HCT116 (cell line): ENCODE measurements around the gene PDE2A. TPM values are rescaled to one million over a fixed set of nuclear protein-coding genes. Genes with fewer than 3 reads are reported as not detected.

ENCODE experiments used
- ATAC-seq: fragments of 200-7000 bp; cut with Tn5 transposase; 2 replicates; pipeline ENCODE4 v1.9.1; 2020; ENCODE audit warnings: mild to moderate bottlenecking, moderate library complexity
- BruUV-seq: library from RNA; stranded (reverse); fragments of 400-500 nt; replicated peaks from 2 replicates; lab custom pipeline; 2021; lab: Mats Ljungman, UMichigan
- CTCF ChIA-PET: fragments of 300-600 bp; sonication (Branson Sonifier 250); formaldehyde crosslinking; loops from one replicate; lab custom pipeline; 2021; ENCODE audit warnings: antibody characterized with exemption; lab: Charles Lee
- POLR2A ChIA-PET: fragments of 300-600, 350-600 bp; sonication (Branson Sonifier 250); formaldehyde crosslinking; loops from one replicate; lab custom pipeline; 2021; ENCODE audit warnings: antibody characterized with exemption; lab: Charles Lee
- RAD21 ChIA-PET, 2 experiments: fragments of 300-600 bp; sonication (Branson Sonifier 250); formaldehyde crosslinking; loops; one replicate each; lab custom pipeline; 2023; ENCODE audit warnings: low total read pairs in 2 of 2; ENCODE audit not compliant: uncharacterized antibody in 2 of 2, unreplicated experiment in 2 of 2, low non-redundant PET in 1 of 2; lab: Charles Lee
- DNase-seq: peaks from one replicate; pipeline ENCODE4 v3.0.0-alpha.2; 2010; ENCODE audit warnings: low read depth, low spot score
- H2AFZ ChIP-seq: fragments of 200-600 bp; shearing (Covaris generic), sonication (generic); 2 replicates; pipeline ENCODE4 v1.6.1; 2017; ENCODE audit warnings: low read depth, mixed run types, mixed read lengths, antibody characterized with exemption, low read length; ENCODE audit not compliant: poor library complexity, severe bottlenecking
- H3K27ac ChIP-seq: 2 replicates; pipeline ENCODE4 v1.5.1; 2012; ENCODE audit warnings: low read depth, low read length
- H3K27me3 ChIP-seq: fragments of 200-600 bp; sonication (generic); 2 replicates; pipeline ENCODE4 v1.6.1; 2016; ENCODE audit warnings: mixed run types, low read length, mixed read lengths; ENCODE audit not compliant: insufficient read depth
- H3K36me3 ChIP-seq, 2 experiments: fragments of 200-500 bp in 1 of 2; fragments of 200-600 bp in 1 of 2; sonication (Bioruptor generic) in 1 of 2; sonication (generic) in 1 of 2; 2 replicates each; pipeline versions ENCODE4 v1.5.1 to v1.6.1; 2014 to 2016; ENCODE audit warnings: low read length in 2 of 2, inconsistent platforms in 1 of 2, mixed read lengths in 1 of 2, mixed run types in 1 of 2; ENCODE audit not compliant: insufficient read depth in 2 of 2, control insufficient read depth in 1 of 2
- H3K4me1 ChIP-seq, 2 experiments: fragments of 200-600 bp in 1 of 2; sonication (generic) in 1 of 2; 2 replicates each; pipeline versions ENCODE4 v1.5.1 to v1.6.1; 2012 to 2017; ENCODE audit warnings: low read length in 2 of 2, inconsistent platforms in 1 of 2, mild to moderate bottlenecking in 1 of 2, mixed read lengths in 1 of 2, mixed run types in 1 of 2, moderate library complexity in 1 of 2; ENCODE audit not compliant: insufficient read depth in 2 of 2, control insufficient read depth in 1 of 2
- H3K4me2 ChIP-seq: fragments of 200-600 bp; sonication (generic); 2 replicates; pipeline ENCODE4 v1.6.1; 2017; ENCODE audit warnings: mixed run types, low read length, mixed read lengths
- H3K4me3 ChIP-seq, 2 experiments: fragments of 200-600 bp in 1 of 2; sonication (generic) in 1 of 2; replicated peaks in 1 of 2; 2 replicates each; pipeline ENCODE4 v1.5.1; 2011 to 2016; ENCODE audit warnings: low read length in 2 of 2, control low read depth in 1 of 2, low read depth in 1 of 2, mild to moderate bottlenecking in 1 of 2, mixed read lengths in 1 of 2, mixed run types in 1 of 2
- H3K79me2 ChIP-seq: fragments of 200-600 bp; sonication (generic); 2 replicates; pipeline ENCODE4 v1.6.1; 2017; ENCODE audit warnings: mild to moderate bottlenecking, mixed run types, low read length, moderate library complexity, mixed read lengths; ENCODE audit not compliant: insufficient read depth
- H3K9ac ChIP-seq: fragments of 200-600 bp; sonication (generic); 2 replicates; pipeline ENCODE4 v1.6.1; 2016; ENCODE audit warnings: low read length, mixed read lengths
- H3K9me2 ChIP-seq: fragments of 200-600 bp; sonication (generic), shearing (Covaris generic); 2 replicates; pipeline ENCODE4 v1.6.1; 2017; ENCODE audit warnings: mixed run types, mild to moderate bottlenecking, moderate library complexity; ENCODE audit not compliant: insufficient read depth
- H3K9me3 ChIP-seq, 2 experiments: fragments of 200-500 bp in 1 of 2; fragments of 200-600 bp in 1 of 2; sonication (Bioruptor generic) in 1 of 2; sonication (generic) in 1 of 2; 2 replicates each; pipeline ENCODE4 v1.6.1; 2014 to 2017; ENCODE audit warnings: low read length in 2 of 2, mixed read lengths in 2 of 2, inconsistent platforms in 1 of 2, low read depth in 1 of 2, mild to moderate bottlenecking in 1 of 2, mixed run types in 1 of 2, moderate library complexity in 1 of 2; ENCODE audit not compliant: control insufficient read depth in 1 of 2, insufficient read depth in 1 of 2
- H4K20me1 ChIP-seq: fragments of 200-600 bp; sonication (generic), shearing (Covaris generic); 2 replicates; pipeline ENCODE4 v1.6.1; 2017; ENCODE audit warnings: mixed run types, mild to moderate bottlenecking, moderate library complexity; ENCODE audit not compliant: insufficient read depth
- CBX3 ChIP-seq: IDR thresholded peaks from 2 replicates; pipeline ENCODE4 v1.6.1; 2012; ENCODE audit warnings: low read depth
- EZH2phosphoT487 ChIP-seq: fragments of 200-600 bp; IDR thresholded peaks from 2 replicates; pipeline ENCODE4 v1.6.1; 2018; ENCODE audit warnings: antibody characterized with exemption, borderline replicate concordance
- RAD21 ChIP-seq: IDR thresholded peaks from 2 replicates; pipeline ENCODE4 v1.6.1; 2012; ENCODE audit warnings: low read depth, mild to moderate bottlenecking
- SRF ChIP-seq: IDR thresholded peaks from 2 replicates; pipeline ENCODE4 v1.6.1; 2012; ENCODE audit warnings: low read depth
- intact Hi-C: fragments of 100-400 bp; cut with micrococcal nuclease; formaldehyde crosslinking; loops from 2 replicates; pipeline ENCODE4 v1.10.0; 2022
- total RNA-seq: library from RNA; stranded (reverse); gene quantifications from one replicate; pipeline ENCODE4 v1.2.1, GENCODE V29; 2021; ENCODE audit not compliant: unreplicated experiment
- TF ChIP-seq, protein P1 (sequence below): IDR thresholded peaks from 2 replicates; pipeline ENCODE4 v1.6.1; 2012
- TF ChIP-seq, protein P2 (sequence below): IDR thresholded peaks from 2 replicates; pipeline ENCODE4 v1.6.1; 2011; ENCODE audit warnings: mild to moderate bottlenecking, low read length, moderate library complexity; ENCODE audit not compliant: insufficient replicate concordance; ENCODE audit errors: extremely low read depth
- TF ChIP-seq, protein P3 (sequence below): IDR thresholded peaks from 2 replicates; pipeline ENCODE4 v1.6.1; 2012
- TF ChIP-seq, protein P4 (sequence below): IDR thresholded peaks from 2 replicates; pipeline ENCODE4 v1.6.1; 2012; ENCODE audit warnings: low read depth

Gene PDE2A
- total RNA-seq, 1 experiment from 2014 or later = 7.6 TPM

DNA sequence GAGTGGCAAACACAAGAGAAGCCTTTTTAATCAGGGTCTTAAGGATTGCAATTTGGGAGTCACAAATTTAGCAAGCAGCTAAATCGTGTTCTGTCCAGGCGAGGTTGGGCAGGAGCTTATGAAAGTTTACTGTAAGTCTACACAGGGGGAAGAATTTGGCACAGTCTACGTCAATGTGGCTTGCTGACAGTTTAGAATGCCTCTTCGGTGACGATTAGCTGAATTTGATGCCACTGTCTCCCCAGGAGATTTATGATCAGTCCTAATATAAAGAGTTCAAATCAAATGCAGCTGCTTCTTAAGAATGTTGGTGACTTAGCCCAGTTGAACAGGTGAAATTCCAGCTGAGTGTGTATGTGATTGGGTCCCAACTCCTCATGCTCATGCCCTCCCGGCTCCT lies 125.8 kb downstream of the PDE2A start:
- TF ChIP-seq CBX3 = no peak
- TF ChIP-seq, protein P1, sequence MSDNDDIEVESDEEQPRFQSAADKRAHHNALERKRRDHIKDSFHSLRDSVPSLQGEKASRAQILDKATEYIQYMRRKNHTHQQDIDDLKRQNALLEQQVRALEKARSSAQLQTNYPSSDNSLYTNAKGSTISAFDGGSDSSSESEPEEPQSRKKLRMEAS = no peak
- TF ChIP-seq SRF = no peak
- TF ChIP-seq, protein P2, sequence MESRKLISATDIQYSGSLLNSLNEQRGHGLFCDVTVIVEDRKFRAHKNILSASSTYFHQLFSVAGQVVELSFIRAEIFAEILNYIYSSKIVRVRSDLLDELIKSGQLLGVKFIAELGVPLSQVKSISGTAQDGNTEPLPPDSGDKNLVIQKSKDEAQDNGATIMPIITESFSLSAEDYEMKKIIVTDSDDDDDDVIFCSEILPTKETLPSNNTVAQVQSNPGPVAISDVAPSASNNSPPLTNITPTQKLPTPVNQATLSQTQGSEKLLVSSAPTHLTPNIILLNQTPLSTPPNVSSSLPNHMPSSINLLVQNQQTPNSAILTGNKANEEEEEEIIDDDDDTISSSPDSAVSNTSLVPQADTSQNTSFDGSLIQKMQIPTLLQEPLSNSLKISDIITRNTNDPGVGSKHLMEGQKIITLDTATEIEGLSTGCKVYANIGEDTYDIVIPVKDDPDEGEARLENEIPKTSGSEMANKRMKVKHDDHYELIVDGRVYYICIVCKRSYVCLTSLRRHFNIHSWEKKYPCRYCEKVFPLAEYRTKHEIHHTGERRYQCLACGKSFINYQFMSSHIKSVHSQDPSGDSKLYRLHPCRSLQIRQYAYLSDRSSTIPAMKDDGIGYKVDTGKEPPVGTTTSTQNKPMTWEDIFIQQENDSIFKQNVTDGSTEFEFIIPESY = no peak
- TF ChIP-seq EZH2phosphoT487 = no peak
- TF ChIP-seq, protein P3, sequence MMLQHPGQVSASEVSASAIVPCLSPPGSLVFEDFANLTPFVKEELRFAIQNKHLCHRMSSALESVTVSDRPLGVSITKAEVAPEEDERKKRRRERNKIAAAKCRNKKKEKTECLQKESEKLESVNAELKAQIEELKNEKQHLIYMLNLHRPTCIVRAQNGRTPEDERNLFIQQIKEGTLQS = no peak
- TF ChIP-seq, protein P4, sequence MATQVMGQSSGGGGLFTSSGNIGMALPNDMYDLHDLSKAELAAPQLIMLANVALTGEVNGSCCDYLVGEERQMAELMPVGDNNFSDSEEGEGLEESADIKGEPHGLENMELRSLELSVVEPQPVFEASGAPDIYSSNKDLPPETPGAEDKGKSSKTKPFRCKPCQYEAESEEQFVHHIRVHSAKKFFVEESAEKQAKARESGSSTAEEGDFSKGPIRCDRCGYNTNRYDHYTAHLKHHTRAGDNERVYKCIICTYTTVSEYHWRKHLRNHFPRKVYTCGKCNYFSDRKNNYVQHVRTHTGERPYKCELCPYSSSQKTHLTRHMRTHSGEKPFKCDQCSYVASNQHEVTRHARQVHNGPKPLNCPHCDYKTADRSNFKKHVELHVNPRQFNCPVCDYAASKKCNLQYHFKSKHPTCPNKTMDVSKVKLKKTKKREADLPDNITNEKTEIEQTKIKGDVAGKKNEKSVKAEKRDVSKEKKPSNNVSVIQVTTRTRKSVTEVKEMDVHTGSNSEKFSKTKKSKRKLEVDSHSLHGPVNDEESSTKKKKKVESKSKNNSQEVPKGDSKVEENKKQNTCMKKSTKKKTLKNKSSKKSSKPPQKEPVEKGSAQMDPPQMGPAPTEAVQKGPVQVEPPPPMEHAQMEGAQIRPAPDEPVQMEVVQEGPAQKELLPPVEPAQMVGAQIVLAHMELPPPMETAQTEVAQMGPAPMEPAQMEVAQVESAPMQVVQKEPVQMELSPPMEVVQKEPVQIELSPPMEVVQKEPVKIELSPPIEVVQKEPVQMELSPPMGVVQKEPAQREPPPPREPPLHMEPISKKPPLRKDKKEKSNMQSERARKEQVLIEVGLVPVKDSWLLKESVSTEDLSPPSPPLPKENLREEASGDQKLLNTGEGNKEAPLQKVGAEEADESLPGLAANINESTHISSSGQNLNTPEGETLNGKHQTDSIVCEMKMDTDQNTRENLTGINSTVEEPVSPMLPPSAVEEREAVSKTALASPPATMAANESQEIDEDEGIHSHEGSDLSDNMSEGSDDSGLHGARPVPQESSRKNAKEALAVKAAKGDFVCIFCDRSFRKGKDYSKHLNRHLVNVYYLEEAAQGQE = no peak
- TF ChIP-seq RAD21 = no peak
- Histone ChIP-seq H3K4me1 (no peaks in the 10 kb centered on the region), H3K9ac (no peak overlapping the region), H3K27me3 (peaks cover 1% of the 10 kb centered on the region; the same call in 1 of the 2 replicates), H3K4me2 (no peak overlapping the region), H3K9me2 (no peaks in the 10 kb centered on the region), H2AFZ (no peak overlapping the region), H3K36me3 (no peaks in the 10 kb centered on the region), H3K27ac (no peak overlapping the region), H3K4me3 (no peak overlapping the region), H3K9me3 (no peaks in the 10 kb centered on the region), H3K79me2 (no peaks in the 10 kb centered on the region), H4K20me1 (no peaks in the 10 kb centered on the region)
- POLR2A ChIA-PET = no interaction called here
- ATAC-seq (no peak), DNase-seq (no peak)
- intact Hi-C loops = no loop called here
- no TSS peak for BruUV-seq
- CTCF ChIA-PET = interaction anchor here (1.6 kb wide), 1 partner anchor 77 kb away, joined by 4 read pairs; no protein-coding TSS in a partner anchor
- RAD21 ChIA-PET = no interaction called here
